A549 (cell line): ENCODE data around the gene SELENOO. TPM values are rescaled to one million over a fixed set of nuclear protein-coding genes. Genes with fewer than 3 reads are reported as not detected.
A peak's percentile ranks its signal among the peaks of the same experiment; 100 is the strongest.

Source experiments
- ATAC-seq, 2 experiments: fragments of 200-7000 bp in 1 of 2; fragments of >200 bp in 1 of 2; cut with Nextera tagmentation in 1 of 2; cut with Tn5 transposase in 1 of 2; 3 replicates each; pipeline versions ENCODE4 v1.8.0 to v1.9.1; 2018 to 2020; ENCODE audit warnings: mild to moderate bottlenecking in 1 of 2, moderate library complexity in 1 of 2
- CTCF ChIA-PET: fragments of 300-600 bp; sonication (Branson Sonifier 250); formaldehyde crosslinking; extraction: SDS; loops from one replicate; lab custom pipeline; 2021; ENCODE audit warnings: antibody characterized with exemption, inconsistent platforms; lab: Yijun Ruan, JAX
- POLR2A ChIA-PET: fragments of 350-600 bp; formaldehyde crosslinking; extraction: SDS; loops from one replicate; lab custom pipeline; 2021; ENCODE audit warnings: antibody characterized with exemption, inconsistent platforms; lab: Yijun Ruan, JAX
- DNase-seq, 2 experiments: peaks; one replicate each; pipeline versions ENCODE4 v3.0.0 to v3.0.0-alpha.2; 2011 to 2016; ENCODE audit warnings: low read depth in 1 of 2, low spot score in 1 of 2
- FAIRE-seq: peaks from 2 replicates; lab custom pipeline; 2011; peaks lifted over from hg19 to GRCh38; lab: Jason Lieb, UNC
- H3K27ac ChIP-seq, 2 experiments: fragments of >200 bp; sonication (Bioruptor Twin); formaldehyde crosslinking; 3 replicates each; pipeline ENCODE4 v1.5.1; 2016 to 2017
- H3K4me1 ChIP-seq: fragments of >200 bp; sonication (Bioruptor Twin); formaldehyde crosslinking; 3 replicates; pipeline ENCODE4 v1.6.1; 2016
- H3K4me2 ChIP-seq: fragments of >200 bp; sonication (Bioruptor Twin); formaldehyde crosslinking; 3 replicates; pipeline ENCODE4 v1.6.1; 2016
- H3K4me3 ChIP-seq: fragments of >200 bp; sonication (Bioruptor Twin); formaldehyde crosslinking; 3 replicates; pipeline ENCODE4 v1.5.1; 2016
- H3K9me3 ChIP-seq: fragments of >200 bp; sonication (Bioruptor Twin); formaldehyde crosslinking; 3 replicates; pipeline ENCODE4 v1.6.1; 2016
- CBX2 ChIP-seq: fragments of 200-600 bp; sonication (generic); IDR thresholded peaks from 2 replicates; pipeline ENCODE4 v1.6.1; 2016; ENCODE audit warnings: low read depth, mild to moderate bottlenecking, borderline replicate concordance
- CBX8 ChIP-seq: fragments of 200-600 bp; sonication (generic); IDR thresholded peaks from 2 replicates; pipeline ENCODE4 v1.6.1; 2016
- CEBPB ChIP-seq, 2 experiments: fragments of >200 bp in 1 of 2; sonication (Bioruptor Twin) in 1 of 2; formaldehyde crosslinking in 1 of 2; IDR thresholded peaks; 2 replicates each; pipeline ENCODE4 v1.6.1; 2012 to 2016
- CHD2 ChIP-seq: fragments of 150-350 bp; IDR thresholded peaks from 2 replicates; pipeline ENCODE4 v1.6.1; 2014; ENCODE audit warnings: low read length; ENCODE audit not compliant: partially characterized antibody
- EHMT2 ChIP-seq: fragments of 200-600 bp; sonication (generic); IDR thresholded peaks from 2 replicates; pipeline ENCODE4 v1.6.1; 2016; ENCODE audit warnings: antibody characterized with exemption, low read depth, mild to moderate bottlenecking, moderate library complexity
- ELK1 ChIP-seq: fragments of 150-350 bp; IDR thresholded peaks from 2 replicates; pipeline ENCODE4 v1.6.1; 2014; ENCODE audit warnings: low read depth, mild to moderate bottlenecking, low read length
- EP300 ChIP-seq, 2 experiments: fragments of >200 bp; sonication (Bioruptor Twin); formaldehyde crosslinking; IDR thresholded peaks; 2 replicates in 1 of 2; 3 replicates in 1 of 2; pipeline ENCODE4 v1.6.1; 2016 to 2017
- FOSB ChIP-seq: fragments of 250-450 bp; sonication (Bioruptor Pico); IDR thresholded peaks from 2 replicates; pipeline ENCODE4 v1.5.0; 2020; ENCODE audit warnings: mild to moderate bottlenecking, moderate library complexity
- FOSL2 ChIP-seq, 2 experiments: fragments of 450-650 bp in 1 of 2; fragments of >200 bp in 1 of 2; sonication (Bioruptor Twin) in 1 of 2; formaldehyde crosslinking; IDR thresholded peaks; 2 replicates each; pipeline versions ENCODE4 v1.5.0 to v1.6.1; 2016 to 2020; ENCODE audit warnings: mild to moderate bottlenecking in 1 of 2, moderate library complexity in 1 of 2
- FOXS1 ChIP-seq: fragments of 250-450 bp; sonication (Bioruptor Pico); IDR thresholded peaks from 2 replicates; pipeline ENCODE4 v1.5.0; 2020; ENCODE audit warnings: mild to moderate bottlenecking, moderate library complexity
- HOXB13 ChIP-seq: fragments of 250-450 bp; sonication (Bioruptor Pico); IDR thresholded peaks from 2 replicates; pipeline ENCODE4 v1.5.0; 2020; ENCODE audit warnings: low read depth, mild to moderate bottlenecking, moderate library complexity
- HOXB5 ChIP-seq: fragments of 250-450 bp; sonication (Bioruptor Pico); IDR thresholded peaks from 2 replicates; pipeline ENCODE4 v1.5.0; 2020; ENCODE audit warnings: mild to moderate bottlenecking, moderate library complexity
- JUN ChIP-seq, 2 experiments: fragments of >200 bp; sonication (Bioruptor Twin); formaldehyde crosslinking; IDR thresholded peaks; 2 replicates in 1 of 2; 3 replicates in 1 of 2; pipeline ENCODE4 v1.6.1; 2016 to 2017
- KDM5A ChIP-seq: fragments of 200-600 bp; sonication (generic); IDR thresholded peaks from 2 replicates; pipeline ENCODE4 v1.6.1; 2016; ENCODE audit warnings: antibody characterized with exemption, mild to moderate bottlenecking
- MAFK ChIP-seq: fragments of 450-650 bp; IDR thresholded peaks from 2 replicates; pipeline ENCODE4 v1.6.1; 2014; ENCODE audit not compliant: partially characterized antibody
- NPAS2 ChIP-seq: fragments of 250-450 bp; sonication (Bioruptor Pico); IDR thresholded peaks from 2 replicates; pipeline ENCODE4 v1.8.0; 2022; ENCODE audit warnings: mild to moderate bottlenecking, moderate library complexity, borderline replicate concordance
- NR3C1 ChIP-seq: fragments of >200 bp; sonication (Bioruptor Twin); formaldehyde crosslinking; IDR thresholded peaks from 3 replicates; pipeline ENCODE4 v1.6.1; 2017
- RARB ChIP-seq: fragments of 250-450 bp; sonication (Bioruptor Pico); IDR thresholded peaks from 2 replicates; pipeline ENCODE4 v1.8.0; 2021; ENCODE audit warnings: mild to moderate bottlenecking, moderate library complexity
- REST ChIP-seq: fragments of 200-600 bp; sonication (generic); IDR thresholded peaks from 2 replicates; pipeline ENCODE4 v1.6.1; 2016; ENCODE audit warnings: antibody characterized with exemption, mild to moderate bottlenecking, moderate library complexity
- SREBF2 ChIP-seq: fragments of 450-650 bp; IDR thresholded peaks from 2 replicates; pipeline ENCODE4 v1.6.1; 2014; ENCODE audit warnings: mild to moderate bottlenecking, moderate library complexity
- ZC3H11A ChIP-seq: fragments of 450-650 bp; IDR thresholded peaks from 2 replicates; pipeline ENCODE4 v1.6.1; 2014; ENCODE audit warnings: antibody characterized with exemption, mild to moderate bottlenecking
- ZFP36 ChIP-seq: fragments of 450-650 bp; IDR thresholded peaks from 2 replicates; pipeline ENCODE4 v1.6.1; 2014; ENCODE audit warnings: borderline replicate concordance; ENCODE audit not compliant: partially characterized antibody
- ZSCAN20 ChIP-seq: fragments of 250-450 bp; sonication (Bioruptor Pico); IDR thresholded peaks from 2 replicates; pipeline ENCODE4 v1.8.0; 2022; ENCODE audit warnings: mild to moderate bottlenecking, moderate library complexity
- WGBS: methylation state at CpG from one replicate; pipeline ENCODE4 v1.1.6; 2017; ENCODE audit errors: missing lambda C conversion rate; 5-methylcytosine and 5-hydroxymethylcytosine counted together
- polyA plus RNA-seq, 4 experiments: library from polyadenylated mRNA; depleted of rRNA in 3 of 4; stranded (reverse); fragments of >200 nt; fragmentation: RNase III in 1 of 4; extraction: RNeasy Plus Mini Kit Qiagen cat#74134 plus additional on column Dnase treatment in 1 of 4; gene quantifications; 2 replicates in 3 of 4; 3 replicates in 1 of 4; pipeline ENCODE4 v1.2.3, GENCODE V29; 2011 to 2017
- TF ChIP-seq, protein P1 (sequence below): fragments of >200 bp; sonication (Bioruptor Twin); formaldehyde crosslinking; IDR thresholded peaks from 3 replicates; pipeline ENCODE4 v1.5.1; 2016
- TF ChIP-seq, protein P2 (sequence below): IDR thresholded peaks from 2 replicates; pipeline ENCODE4 v1.6.1; 2012

SELENOO gene
- polyA plus RNA-seq, 2 of the 4 experiments (the other 2 are of a cell fraction) = 7.8 to 14.7 TPM

GRCh38 chr22:50247748-50248147, 46.9 kb downstream of the SELENOO start:
- Histone ChIP-seq H3K9me3 (no peaks in the 10 kb centered on the region), H3K27ac (no peak overlapping the region), H3K4me3 (no peak overlapping the region), H3K4me1 (peaks cover 22% of the 10 kb centered on the region; the same call in 2 of the 3 replicates), H3K4me2 (no peak overlapping the region)
- DNase-seq = peak in 1 of 2 experiments; percentile 54
- WGBS = 93% methylated on average over 2 of the region's 16 CpGs
- FAIRE-seq = no peak
- POLR2A ChIA-PET = interaction anchor here (1.1 kb wide), 1 partner anchor 24 kb away, joined by 3 read pairs; no protein-coding TSS in a partner anchor
- CTCF ChIA-PET = interaction anchor here (1.0 to 1.1 kb wide), 2 partner anchors 94 to 205 kb away, joined by 3 read pairs; no protein-coding TSS in a partner anchor
- no peak for TF ChIP-seq ZSCAN20
- TF ChIP-seq EP300 (IDR thresholded peaks at IDR 0.05) = no peak
- no peak for TF ChIP-seq MAFK
- no peak for TF ChIP-seq FOXS1
- no peak for TF ChIP-seq NR3C1
- TF ChIP-seq JUN (IDR thresholded peaks at IDR 0.05) = no peak
- TF ChIP-seq ELK1 = no peak
- TF ChIP-seq EHMT2 = no peak
- no peak for TF ChIP-seq KDM5A
- TF ChIP-seq HOXB13 (CRISPR knock-in tag) = no peak
- TF ChIP-seq HOXB5 (CRISPR knock-in tag) = no peak
- no peak for TF ChIP-seq FOSL2 (IDR thresholded peaks at IDR 0.05)
- no peak for TF ChIP-seq FOSL2 (CRISPR knock-in tag; IDR thresholded peaks at IDR 0.05)
- TF ChIP-seq ZFP36 = no peak
- TF ChIP-seq CEBPB (IDR thresholded peaks at IDR 0.05) = no peak
- TF ChIP-seq SREBF2 = no peak
- no peak for TF ChIP-seq CHD2
- no peak for TF ChIP-seq CBX8
- no peak for TF ChIP-seq REST
- TF ChIP-seq FOSB (CRISPR knock-in tag) = no peak
- ATAC-seq = 0 out of 6 replicates have a peak, but pooled peaks of 1 of the 2 experiments have one; percentile 0

GRCh38 chr22:50248196-50249081, 47.6 kb downstream of the SELENOO start:
- peaks cover 19% of the 10 kb centered on the region; the same call in 2 of the 3 replicates for H3K4me1 ChIP-seq
- no peak overlapping the region for H3K27ac ChIP-seq
- no peak overlapping the region for H3K4me3 ChIP-seq
- ATAC-seq = no peak
- H3K4me2 ChIP-seq = no peak overlapping the region
- 80% methylated on average over 2 of the region's 29 CpGs for WGBS
- ChIA-PET POLR2A (interaction anchor here (1.1 kb wide), 1 partner anchor 23 kb away, joined by 3 read pairs; no protein-coding TSS in a partner anchor), CTCF (interaction anchor here (1.0 to 5.6 kb wide), 3 partner anchors 77 to 204 kb away, joined by 3 to 74 read pairs (median 3); partner anchors contain the start of gene DENND6B)
- no peak for DNase-seq
- TF ChIP-seq HOXB5 (CRISPR knock-in tag) (no peak), ZC3H11A (no peak), RARB (no peak), NPAS2 (no peak), CBX2 (no peak), ZSCAN20 (no peak)
- TF ChIP-seq, protein P1, sequence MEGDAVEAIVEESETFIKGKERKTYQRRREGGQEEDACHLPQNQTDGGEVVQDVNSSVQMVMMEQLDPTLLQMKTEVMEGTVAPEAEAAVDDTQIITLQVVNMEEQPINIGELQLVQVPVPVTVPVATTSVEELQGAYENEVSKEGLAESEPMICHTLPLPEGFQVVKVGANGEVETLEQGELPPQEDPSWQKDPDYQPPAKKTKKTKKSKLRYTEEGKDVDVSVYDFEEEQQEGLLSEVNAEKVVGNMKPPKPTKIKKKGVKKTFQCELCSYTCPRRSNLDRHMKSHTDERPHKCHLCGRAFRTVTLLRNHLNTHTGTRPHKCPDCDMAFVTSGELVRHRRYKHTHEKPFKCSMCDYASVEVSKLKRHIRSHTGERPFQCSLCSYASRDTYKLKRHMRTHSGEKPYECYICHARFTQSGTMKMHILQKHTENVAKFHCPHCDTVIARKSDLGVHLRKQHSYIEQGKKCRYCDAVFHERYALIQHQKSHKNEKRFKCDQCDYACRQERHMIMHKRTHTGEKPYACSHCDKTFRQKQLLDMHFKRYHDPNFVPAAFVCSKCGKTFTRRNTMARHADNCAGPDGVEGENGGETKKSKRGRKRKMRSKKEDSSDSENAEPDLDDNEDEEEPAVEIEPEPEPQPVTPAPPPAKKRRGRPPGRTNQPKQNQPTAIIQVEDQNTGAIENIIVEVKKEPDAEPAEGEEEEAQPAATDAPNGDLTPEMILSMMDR = no peak
- TF ChIP-seq, protein P2, sequence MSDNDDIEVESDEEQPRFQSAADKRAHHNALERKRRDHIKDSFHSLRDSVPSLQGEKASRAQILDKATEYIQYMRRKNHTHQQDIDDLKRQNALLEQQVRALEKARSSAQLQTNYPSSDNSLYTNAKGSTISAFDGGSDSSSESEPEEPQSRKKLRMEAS = no peak
- FAIRE-seq = no peak
- H3K9me3 ChIP-seq = no peaks in the 10 kb centered on the region
